ENCODE results near the gene PDHX.
"Not testable (repeated sequence)": the region's sequence is repeated elsewhere in the genome, so short reads cannot be mapped to it uniquely, and the experiment has no call there.

Gene PDHX

DNA sequence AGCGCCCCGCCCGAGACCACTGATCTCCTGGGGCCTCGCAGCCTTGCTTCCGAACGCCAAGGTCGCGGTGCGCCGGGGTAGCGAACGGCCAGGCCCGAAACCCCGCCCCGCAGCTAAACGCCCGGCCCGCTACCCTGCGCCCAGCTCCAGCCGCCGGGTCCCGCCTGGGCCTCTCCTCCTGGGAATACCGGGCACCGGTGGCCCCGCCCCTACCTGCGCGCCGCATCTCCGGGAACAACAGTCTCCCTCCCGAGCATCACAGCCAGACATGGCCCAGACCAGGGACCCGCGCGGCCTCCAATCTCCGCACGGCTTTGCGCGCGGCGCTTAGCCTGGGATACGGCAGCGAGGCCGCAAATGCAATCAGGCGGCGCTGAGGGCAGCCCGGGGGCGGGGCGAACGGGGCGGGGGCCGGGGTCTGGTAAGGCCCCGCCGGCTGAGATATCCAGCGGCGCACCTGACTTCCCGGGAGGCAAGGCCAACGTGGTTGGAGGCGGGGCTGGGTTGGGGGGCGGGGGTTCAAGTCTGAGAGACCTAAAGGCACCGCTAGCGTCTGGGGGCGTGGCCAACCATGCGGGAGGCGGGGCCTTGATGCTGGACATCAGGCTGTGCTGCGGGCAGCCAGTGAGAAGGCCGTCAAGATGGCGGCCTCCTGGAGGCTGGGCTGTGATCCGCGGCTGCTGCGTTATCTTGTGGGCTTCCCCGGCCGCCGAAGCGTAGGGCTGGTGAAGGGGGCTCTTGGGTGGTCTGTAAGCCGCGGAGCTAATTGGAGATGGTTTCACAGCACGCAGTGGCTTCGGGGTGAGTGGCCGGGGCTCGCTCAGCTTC is at the start of gene PDHX, which contains the start of gene APIP:
Gene PDHX (plus strand): TSS at position 604 of the 828 bp plus-strand sequence. CDS start 38 bp downstream, at position 642.
Gene APIP (minus strand): TSS at position 365 of the 828 bp plus-strand sequence. CDS start 95 bp downstream, at position 270.
- H3K4me1 Mint-ChIP-seq = peaks cover 44% of the 10 kb centered on the region
- peak within 1 kb of the TSS; percentile 99 for H3K27ac Mint-ChIP-seq
- no peaks in the 10 kb centered on the region for H3K36me3 Mint-ChIP-seq
- no peaks in the 10 kb centered on the region for H3K9me3 Mint-ChIP-seq
- peak within 1 kb of the TSS; percentile 99 for H3K4me3 Mint-ChIP-seq
- peak; percentile 90 to 99 for DNase-seq (ENCODE audit: low spot score in 2 of 2)
- ATAC-seq = peak; percentile 93

- Mint-ChIP-seq H3K4me3 (no peak overlapping the region), H3K4me1 (no peaks in the 10 kb centered on the region), H3K9me3 (no peaks in the 10 kb centered on the region), H3K27ac (no peak overlapping the region), H3K36me3 (no peaks in the 10 kb centered on the region)
- ATAC-seq = no peak
- no peak for DNase-seq (ENCODE audit: low spot score in 2 of 2)
These were observed 47.0 kb upstream of the PDHX start for GRCh38 chr11:34869425-34869824.

- Mint-ChIP-seq H3K36me3 (no peaks in the 10 kb centered on the region), H3K4me3 (no peak overlapping the region), H3K4me1 (no peaks in the 10 kb centered on the region), H3K27ac (no peak overlapping the region), H3K9me3 (no peaks in the 10 kb centered on the region)
- DNase-seq (ENCODE audit: low spot score in 2 of 2) = no peak
- ATAC-seq = no peak
These were observed 45.7 kb upstream of the PDHX start for GRCh38 chr11:34870548-34871196.

DNA sequence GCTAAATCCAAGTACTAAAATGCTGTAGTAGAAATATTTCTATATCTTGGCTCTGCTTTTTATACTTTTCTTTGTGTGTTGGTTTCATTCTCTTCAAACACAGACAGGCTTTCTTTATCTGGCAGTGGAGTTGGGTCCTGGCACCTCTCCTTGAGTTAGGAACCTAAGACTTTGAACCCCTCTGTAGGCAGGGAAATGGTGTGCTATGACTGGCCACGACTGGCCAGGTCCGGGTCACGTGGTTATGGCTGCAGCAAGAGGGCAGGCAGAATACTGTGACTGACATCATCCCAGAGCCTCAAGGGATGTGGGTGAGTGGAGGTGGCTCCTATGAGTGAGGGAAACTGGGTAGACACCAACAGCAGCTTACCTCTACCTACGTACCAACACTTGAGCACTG is 42.2 kb upstream of the PDHX start:
- Mint-ChIP-seq H3K36me3 (no peaks in the 10 kb centered on the region), H3K4me1 (no peaks in the 10 kb centered on the region), H3K9me3 (no peaks in the 10 kb centered on the region), H3K4me3 (no peak overlapping the region), H3K27ac (no peak overlapping the region)
- ATAC-seq (peak; percentile 34), DNase-seq (ENCODE audit: low spot score in 2 of 2) (no peak)

DNA sequence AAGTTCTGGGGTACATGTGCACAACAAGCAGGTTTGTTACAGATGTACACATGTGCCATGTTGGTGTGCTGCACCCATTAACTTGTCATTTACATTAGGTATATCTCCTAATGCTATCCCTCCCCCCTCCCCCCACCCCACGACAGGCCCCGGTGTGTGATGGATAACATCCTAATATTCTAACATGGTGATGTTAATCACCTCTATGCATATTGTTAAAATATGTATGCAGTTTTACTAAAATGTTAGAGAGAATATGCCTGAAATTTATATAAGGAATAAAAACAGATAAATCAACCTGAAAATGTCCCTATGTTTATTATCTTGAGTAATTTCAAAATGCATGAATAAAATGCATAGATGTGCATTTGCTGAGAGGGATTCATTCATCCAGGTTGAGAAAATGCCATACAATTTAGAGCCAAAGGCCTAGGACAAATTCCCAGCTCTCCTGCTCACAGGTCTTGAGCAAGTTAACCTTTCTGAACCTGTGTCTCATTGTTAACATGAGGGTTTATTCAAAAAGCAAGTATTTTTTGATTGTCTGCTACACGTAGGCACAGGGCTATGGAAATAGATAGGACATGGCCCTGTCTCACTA is 38.9 kb upstream of the PDHX start:
- Mint-ChIP-seq H3K9me3 (no peaks in the 10 kb centered on the region), H3K4me3 (no peak overlapping the region), H3K36me3 (peaks cover 6% of the 10 kb centered on the region), H3K27ac (no peak overlapping the region), H3K4me1 (no peaks in the 10 kb centered on the region)
- DNase-seq (ENCODE audit: low spot score in 2 of 2) = no peak
- no peak for ATAC-seq

DNA sequence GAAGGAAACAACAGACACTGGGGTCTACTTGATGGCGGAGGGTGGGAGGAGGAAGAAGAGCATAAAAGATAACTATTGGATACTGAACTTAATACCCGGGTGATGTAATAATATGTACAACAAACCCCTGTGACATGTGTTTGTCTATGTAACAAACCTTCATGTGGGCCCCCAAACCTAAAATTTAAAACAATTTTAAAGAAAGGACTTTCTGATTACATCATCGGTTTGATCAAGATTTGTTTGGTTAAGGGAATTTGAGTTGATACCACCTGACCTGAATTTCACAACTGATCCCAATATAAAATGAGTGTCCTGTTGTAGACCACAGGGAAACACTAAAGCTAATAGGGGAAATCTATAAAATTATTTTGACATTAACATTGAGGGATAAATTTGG is 34.5 kb upstream of the PDHX start:
- no peak overlapping the region for H3K4me3 Mint-ChIP-seq
- H3K36me3 Mint-ChIP-seq = peaks cover 6% of the 10 kb centered on the region
- H3K27ac Mint-ChIP-seq = no peak overlapping the region
- H3K4me1 Mint-ChIP-seq = no peaks in the 10 kb centered on the region
- H3K9me3 Mint-ChIP-seq = no peaks in the 10 kb centered on the region
- no peak for ATAC-seq
- DNase-seq (ENCODE audit: low spot score in 2 of 2) = no peak

GRCh38 chr11:34886609-34887008 is 29.8 kb upstream of the PDHX start:
- no peak overlapping the region for H3K4me3 Mint-ChIP-seq
- no peak for DNase-seq (ENCODE audit: low spot score in 2 of 2)
- no peak for ATAC-seq
- H3K9me3 Mint-ChIP-seq = no peaks in the 10 kb centered on the region
- no peaks in the 10 kb centered on the region for H3K4me1 Mint-ChIP-seq
- no peak overlapping the region for H3K27ac Mint-ChIP-seq
- peaks cover 13% of the 10 kb centered on the region for H3K36me3 Mint-ChIP-seq

GRCh38 chr11:34887260-34887659 is 29.2 kb upstream of the PDHX start:
- Mint-ChIP-seq H3K4me3 (no peak overlapping the region), H3K27ac (no peak overlapping the region), H3K9me3 (no peaks in the 10 kb centered on the region), H3K4me1 (no peaks in the 10 kb centered on the region), H3K36me3 (peaks cover 10% of the 10 kb centered on the region)
- ATAC-seq (no peak), DNase-seq (ENCODE audit: low spot score in 2 of 2) (no peak)

DNA sequence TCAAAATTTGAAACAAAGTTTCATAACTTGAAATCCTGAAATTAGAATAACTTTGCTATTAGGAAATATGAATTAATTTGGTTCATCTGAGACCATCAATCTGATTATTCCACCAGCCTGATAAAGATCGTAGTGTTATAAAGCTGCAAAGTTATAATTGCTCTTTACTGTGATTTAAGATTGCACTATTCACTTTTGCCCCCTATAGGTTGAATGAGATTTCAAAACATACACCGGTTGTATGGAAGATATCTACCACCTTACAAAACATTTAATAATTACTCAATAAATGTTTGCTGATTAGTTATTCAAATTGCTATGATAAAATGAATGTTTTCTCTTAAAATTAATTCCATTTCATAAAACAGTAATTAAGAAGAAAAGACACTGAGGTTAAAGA is 26.3 kb upstream of the PDHX start:
- ATAC-seq (no peak), DNase-seq (ENCODE audit: low spot score in 2 of 2) (no peak)
- Mint-ChIP-seq H3K4me3 (no peak overlapping the region), H3K4me1 (no peaks in the 10 kb centered on the region), H3K9me3 (no peaks in the 10 kb centered on the region), H3K27ac (no peak overlapping the region), H3K36me3 (peaks cover 10% of the 10 kb centered on the region)

GRCh38 chr11:34890812-34891211 is 25.6 kb upstream of the PDHX start:
- DNase-seq (ENCODE audit: low spot score in 2 of 2) (no peak), ATAC-seq (no peak)
- no peaks in the 10 kb centered on the region for H3K9me3 Mint-ChIP-seq
- no peak overlapping the region for H3K4me3 Mint-ChIP-seq
- no peak overlapping the region for H3K27ac Mint-ChIP-seq
- peaks cover 10% of the 10 kb centered on the region for H3K36me3 Mint-ChIP-seq
- no peaks in the 10 kb centered on the region for H3K4me1 Mint-ChIP-seq

GRCh38 chr11:34891611-34892010 is 24.8 kb upstream of the PDHX start:
- DNase-seq (ENCODE audit: low spot score in 2 of 2) (no peak), ATAC-seq (no peak)
- Mint-ChIP-seq H3K27ac (no peak overlapping the region), H3K9me3 (no peaks in the 10 kb centered on the region), H3K4me3 (no peak overlapping the region), H3K4me1 (no peaks in the 10 kb centered on the region), H3K36me3 (peaks cover 10% of the 10 kb centered on the region)

DNA sequence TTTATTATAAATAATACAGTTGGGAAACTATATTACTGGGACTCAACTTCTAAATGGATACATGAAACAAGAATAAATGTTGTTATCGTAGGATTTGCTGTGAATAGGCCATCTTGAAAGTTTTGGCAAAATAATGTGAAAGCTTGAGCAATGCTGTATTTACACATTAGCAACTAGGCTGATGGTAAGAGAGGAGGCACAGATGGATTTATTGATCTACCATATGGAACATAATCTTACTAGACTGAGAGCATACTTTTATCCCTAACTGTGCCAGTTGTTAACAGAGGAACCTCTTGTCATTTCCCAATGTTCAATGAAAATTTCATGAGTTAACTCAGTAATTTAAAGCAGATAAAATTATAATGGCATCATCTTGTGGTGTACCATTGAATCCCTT is 23.0 kb upstream of the PDHX start:
- Mint-ChIP-seq H3K4me1 (no peaks in the 10 kb centered on the region), H3K4me3 (no peak overlapping the region), H3K36me3 (peaks cover 3% of the 10 kb centered on the region), H3K9me3 (peaks cover 6% of the 10 kb centered on the region), H3K27ac (no peak overlapping the region)
- DNase-seq (ENCODE audit: low spot score in 2 of 2) (no peak), ATAC-seq (no peak)

- not testable (repeated sequence) for DNase-seq (ENCODE audit: low spot score in 2 of 2); ATAC-seq; H3K27ac Mint-ChIP-seq; H3K4me3 Mint-ChIP-seq; H3K36me3 Mint-ChIP-seq; H3K4me1 Mint-ChIP-seq
- H3K9me3 Mint-ChIP-seq = peaks cover 16% of the 10 kb centered on the region
These were observed 20.2 kb upstream of the PDHX start for GRCh38 chr11:34896191-34896590.

DNA sequence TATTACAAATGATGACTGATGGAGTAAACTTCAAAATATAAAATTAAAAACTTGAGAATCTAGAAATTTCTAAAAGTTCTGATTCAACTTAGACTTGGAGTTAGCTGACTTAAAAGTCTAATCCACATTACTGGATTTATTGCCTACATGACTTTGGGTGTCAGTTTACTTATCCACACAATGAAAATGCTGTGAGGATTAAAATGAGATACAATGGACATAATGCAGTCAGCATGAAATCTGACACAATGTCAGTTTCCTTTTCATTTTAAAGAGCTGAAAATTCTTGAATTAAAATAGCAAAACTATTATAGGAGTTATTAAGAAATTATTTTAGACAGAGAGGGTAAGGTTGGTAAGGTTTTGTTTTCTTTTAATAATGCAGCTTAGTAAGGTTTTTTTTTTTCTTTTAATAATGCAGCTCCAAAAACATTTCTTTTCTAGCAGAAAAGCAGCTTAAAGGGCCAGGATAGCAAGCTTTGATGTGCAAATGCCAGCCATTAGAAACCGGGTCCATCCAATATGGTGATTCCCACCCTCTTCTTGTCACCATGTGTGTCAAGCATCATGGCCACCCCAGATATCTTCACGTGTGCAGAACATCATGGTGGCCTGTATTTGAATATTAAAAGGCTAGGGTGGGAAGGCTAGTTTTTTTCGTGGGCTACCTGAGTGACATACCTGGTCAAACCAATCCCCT is 19.1 kb upstream of the PDHX start:
- Mint-ChIP-seq H3K27ac (no peak overlapping the region), H3K9me3 (peaks cover 16% of the 10 kb centered on the region), H3K4me1 (no peaks in the 10 kb centered on the region), H3K36me3 (no peaks in the 10 kb centered on the region), H3K4me3 (no peak overlapping the region)
- DNase-seq (ENCODE audit: low spot score in 2 of 2) (no peak), ATAC-seq (no peak)

DNA sequence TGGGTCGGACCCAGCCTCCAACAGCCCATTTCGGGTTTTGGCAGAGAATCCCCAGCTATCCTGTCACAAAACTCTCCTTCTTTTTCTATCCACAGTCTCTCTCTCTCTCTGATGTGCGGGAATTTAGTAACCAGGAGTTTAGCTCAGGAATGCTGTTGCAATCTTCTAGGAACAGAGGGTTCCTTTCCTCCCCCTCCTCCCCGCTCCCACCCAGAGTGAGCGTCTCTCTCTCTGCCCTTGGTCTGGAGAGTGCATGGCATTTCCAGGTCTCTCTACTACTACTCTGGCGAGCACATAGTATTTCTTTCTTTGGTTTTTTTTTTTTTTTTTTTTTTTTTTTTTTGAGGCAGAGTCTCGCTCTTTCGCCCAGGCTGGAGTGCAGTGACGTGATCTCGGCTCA is 17.9 kb upstream of the PDHX start:
- Mint-ChIP-seq H3K4me1 (no peaks in the 10 kb centered on the region), H3K9me3 (peaks cover 16% of the 10 kb centered on the region), H3K4me3 (no peak overlapping the region), H3K27ac (no peak overlapping the region), H3K36me3 (no peaks in the 10 kb centered on the region)
- ATAC-seq (no peak), DNase-seq (ENCODE audit: low spot score in 2 of 2) (no peak)

Measured in stimulated activated effector memory CD8-positive, alpha-beta T cell treated with anti-CD3 and anti-CD28 coated beads, Interleukin-12 subunit alpha, Interleukin-12 subunit beta, amount 100 ng/mL, for 72 hours (primary cell).